Right lung (tissue), 10 donors: ENCODE results near the gene KRTAP4-6. TPM values are rescaled to one million over a fixed set of nuclear protein-coding genes. Genes with fewer than 3 reads are reported as not detected.
"Not testable (repeated sequence)": the region's sequence is repeated elsewhere in the genome, so short reads cannot be mapped to it uniquely, and the experiment has no call there.

Experiments
- DNase-seq, 2 donors: peaks; one replicate each; pipeline ENCODE4 v3.0.0-alpha.2; 2013
- long read RNA-seq, 8 donors: transcript quantifications; one replicate each; lab custom pipeline, GENCODE V29; 2026
- polyA plus RNA-seq, 5 donors: library from polyadenylated mRNA; unstranded; fragments of 120-200 nt; gene quantifications; one replicate each; pipeline versions ENCODE4 v1.2.1 to v1.2.3, GENCODE V29; 2013; ENCODE audit warnings: inconsistent platforms in 1 of 5, low replicate concordance in 1 of 5; ENCODE audit not compliant: insufficient read length in 5 of 5, insufficient read depth in 1 of 5

KRTAP4-6 gene
- polyA plus RNA-seq = not detected
- long read RNA-seq, donor 1 = 0 reads
- long read RNA-seq, donor 2 = 0 reads
- long read RNA-seq, donor 3 = 0 reads
- long read RNA-seq, donor 4 = 0 reads
- long read RNA-seq, donor 5 = 0 reads
- long read RNA-seq, donor 6 = 0 reads
- long read RNA-seq, donor 7 = 0 reads
- long read RNA-seq, donor 8 = 0 reads

DNA sequence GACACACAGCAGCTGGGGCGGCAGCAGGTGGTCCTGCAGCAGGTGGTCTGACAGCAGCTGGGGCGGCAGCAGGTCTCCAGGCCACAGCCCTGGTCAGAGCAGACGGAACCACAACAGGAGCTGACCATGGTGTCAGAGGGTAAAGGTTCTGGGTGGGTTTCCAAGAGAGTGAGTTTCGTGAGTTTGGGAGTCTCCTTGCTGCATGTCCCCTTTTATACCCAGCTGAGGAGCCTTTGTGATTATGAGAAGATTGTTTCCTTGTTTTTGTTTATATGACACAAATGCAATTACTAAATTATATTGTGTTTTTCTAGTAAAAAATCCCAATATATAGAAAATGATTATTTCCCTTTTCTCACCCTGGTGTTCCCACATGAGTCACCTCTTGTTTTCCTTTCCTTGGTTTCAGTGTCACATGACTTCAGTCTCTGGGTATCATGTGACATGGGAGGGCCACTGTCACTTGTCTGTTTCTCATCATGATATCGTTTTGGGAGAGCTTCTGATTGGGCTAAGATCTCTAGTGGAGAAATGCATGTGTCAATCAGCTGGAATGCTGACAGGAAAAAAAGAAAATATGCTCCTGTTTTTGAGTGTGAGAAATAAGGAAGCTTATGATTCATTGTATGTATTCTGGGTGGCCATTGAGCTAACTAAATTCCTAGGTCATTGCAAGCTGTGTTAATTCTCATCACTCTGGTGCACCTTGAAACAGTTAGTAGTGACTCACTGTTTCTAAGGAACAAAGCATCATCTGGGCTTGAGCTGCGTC, at the start of gene KRTAP4-6:
TSS of gene KRTAP4-6 (minus strand) at position 185 of the 772 bp plus-strand sequence. CDS start at position 128, 57 bp downstream.
- DNase-seq = no peak

DNA sequence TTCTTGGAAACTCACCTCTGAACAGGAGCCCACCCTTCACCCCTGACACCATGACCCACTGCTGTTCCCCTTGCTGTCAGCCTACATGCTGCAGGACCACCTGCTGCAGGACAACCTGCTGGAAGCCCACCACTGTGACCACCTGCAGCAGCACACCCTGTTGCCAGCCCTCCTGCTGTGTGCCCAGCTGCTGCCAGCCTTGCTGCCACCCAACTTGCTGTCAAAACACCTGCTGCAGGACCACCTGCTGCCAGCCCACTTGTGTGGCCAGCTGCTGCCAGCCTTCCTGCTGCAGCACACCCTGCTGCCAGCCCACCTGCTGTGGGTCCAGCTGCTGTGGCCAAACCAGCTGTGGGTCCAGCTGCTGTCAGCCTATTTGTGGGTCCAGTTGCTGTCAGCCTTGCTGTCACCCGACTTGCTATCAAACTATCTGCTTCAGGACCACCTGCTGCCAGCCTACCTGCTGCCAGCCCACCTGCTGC, 49.5 kb upstream of the KRTAP4-6 start, which contains the start of gene KRTAP9-1:
TSS of gene KRTAP9-1 (plus strand) at position 51 of the 482 bp plus-strand sequence. CDS start at position 51, 0 bp downstream.
- not testable (repeated sequence) for DNase-seq

DNA sequence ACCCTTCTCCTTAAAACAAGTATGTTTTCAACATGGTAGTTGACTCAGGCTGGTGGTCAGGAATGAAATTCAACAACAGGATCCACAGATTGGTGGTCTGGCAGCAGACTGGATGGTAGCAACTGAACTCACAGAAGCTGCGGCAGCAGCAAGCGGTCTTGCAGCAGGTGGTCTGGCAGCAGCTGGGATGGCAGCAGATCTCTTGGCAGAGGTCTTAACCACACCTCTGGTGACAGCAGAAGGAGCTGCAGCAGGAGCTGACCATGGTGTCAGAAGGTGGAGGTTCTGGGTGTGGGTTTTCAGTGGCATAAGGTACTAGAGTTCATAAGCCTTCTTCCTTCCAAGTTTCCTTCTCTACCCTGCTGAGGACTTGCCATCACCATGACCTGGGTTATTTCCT, 46.5 kb upstream of the KRTAP4-6 start:
- DNase-seq = no peak

DNA sequence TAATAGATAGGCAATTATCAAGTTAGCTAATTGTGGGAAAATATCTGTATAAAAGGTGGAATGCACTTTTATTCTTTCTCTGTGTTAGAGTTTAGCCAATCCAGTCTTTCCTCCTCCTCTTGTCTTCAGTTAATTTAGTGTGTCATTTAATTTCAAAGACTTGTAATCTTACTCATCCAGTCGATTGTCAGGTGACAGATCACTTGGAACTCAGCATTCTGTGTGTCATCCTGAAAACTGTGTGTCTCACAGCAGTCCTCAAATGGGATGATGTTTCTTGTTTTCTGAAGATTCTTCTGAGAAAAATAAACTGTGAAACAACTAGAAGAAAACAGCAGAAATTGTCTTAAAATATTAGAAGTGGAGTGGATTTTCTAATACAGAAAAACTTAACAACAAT, 44.7 kb upstream of the KRTAP4-6 start:
- no peak for DNase-seq

DNA sequence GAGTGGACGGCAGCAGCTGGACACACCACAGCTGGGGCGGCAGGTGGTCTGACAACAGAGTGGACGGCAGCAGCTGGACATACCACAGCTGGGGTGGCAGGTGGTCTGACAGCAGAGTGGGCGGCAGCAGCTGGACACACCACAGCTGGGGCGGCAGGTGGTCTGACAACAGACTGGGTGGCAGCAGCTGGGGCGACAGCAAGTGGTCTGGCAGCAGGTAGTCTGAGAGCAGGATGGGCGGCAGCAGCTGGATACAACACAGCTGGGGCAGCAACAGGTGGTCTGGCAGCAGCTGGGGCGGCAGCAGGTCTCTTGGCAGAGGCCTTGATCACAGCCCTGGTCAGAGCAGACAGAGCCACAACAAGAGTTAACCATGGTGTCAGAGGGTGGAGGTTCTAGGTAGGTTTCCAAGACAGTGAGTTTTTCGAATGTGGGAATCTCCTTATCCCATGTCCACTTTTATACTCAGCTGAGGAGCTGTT, 44.2 kb upstream of the KRTAP4-6 start, which contains the start of gene KRTAP4-1:
TSS of gene KRTAP4-1 (minus strand) at position 432 of the 482 bp plus-strand sequence. CDS start at position 375, 57 bp downstream.
- DNase-seq = no peak

DNA sequence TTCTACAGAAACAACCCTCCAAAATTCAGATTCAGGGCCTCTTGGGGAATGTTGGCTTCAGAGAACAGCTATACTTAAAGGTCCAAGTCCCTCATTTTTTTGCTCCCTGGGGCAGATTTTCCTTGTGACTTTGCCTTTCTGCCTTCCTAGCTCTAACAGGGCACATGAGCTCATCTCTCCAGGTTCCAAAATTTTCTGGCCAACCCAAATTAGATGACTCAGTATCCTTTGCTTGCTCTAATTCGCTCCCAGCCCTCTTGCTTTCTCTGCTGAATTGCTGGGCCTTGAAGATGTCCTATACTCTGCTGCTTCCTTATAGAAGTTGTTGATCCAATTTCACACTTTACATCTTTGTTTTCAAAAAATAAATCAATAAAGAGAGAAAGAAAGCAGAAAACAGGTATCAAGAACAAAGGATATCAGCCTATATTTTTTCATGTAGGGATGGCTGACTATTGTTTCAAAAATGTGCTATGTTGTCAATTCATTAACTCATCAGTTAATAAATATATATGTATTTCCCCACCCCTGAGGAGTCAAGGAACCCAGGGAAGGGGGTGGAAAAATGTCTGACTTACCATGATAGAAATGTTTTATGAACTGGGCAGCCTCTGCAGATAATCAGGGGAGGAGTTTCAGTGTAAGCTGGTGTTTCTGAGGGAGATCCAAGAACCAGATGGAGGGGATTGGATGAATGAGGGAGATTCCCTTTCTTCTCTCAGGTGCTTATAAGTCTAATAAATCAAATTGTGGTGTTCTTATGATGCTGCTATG, 38.7 kb upstream of the KRTAP4-6 start:
- DNase-seq = no peak

DNA sequence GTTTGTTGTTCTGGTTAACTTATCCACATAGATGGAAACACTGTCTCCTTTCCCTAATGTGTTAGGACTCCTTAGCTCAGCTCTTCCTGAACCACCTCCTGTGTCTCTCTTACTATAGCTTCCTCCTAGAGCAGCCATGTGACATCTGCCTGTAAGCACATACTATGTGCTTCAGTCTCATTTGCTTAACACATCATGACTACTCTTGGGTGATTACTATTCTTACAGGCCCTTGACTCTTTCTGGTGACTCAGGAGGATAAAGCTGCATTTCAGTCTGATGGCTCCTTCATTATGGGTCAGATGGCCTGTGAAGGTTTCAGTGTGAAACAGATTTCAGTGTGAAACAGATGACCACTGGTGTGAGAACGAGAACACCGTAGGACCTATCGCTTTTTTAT, 38.0 kb upstream of the KRTAP4-6 start:
- DNase-seq = no peak

DNA sequence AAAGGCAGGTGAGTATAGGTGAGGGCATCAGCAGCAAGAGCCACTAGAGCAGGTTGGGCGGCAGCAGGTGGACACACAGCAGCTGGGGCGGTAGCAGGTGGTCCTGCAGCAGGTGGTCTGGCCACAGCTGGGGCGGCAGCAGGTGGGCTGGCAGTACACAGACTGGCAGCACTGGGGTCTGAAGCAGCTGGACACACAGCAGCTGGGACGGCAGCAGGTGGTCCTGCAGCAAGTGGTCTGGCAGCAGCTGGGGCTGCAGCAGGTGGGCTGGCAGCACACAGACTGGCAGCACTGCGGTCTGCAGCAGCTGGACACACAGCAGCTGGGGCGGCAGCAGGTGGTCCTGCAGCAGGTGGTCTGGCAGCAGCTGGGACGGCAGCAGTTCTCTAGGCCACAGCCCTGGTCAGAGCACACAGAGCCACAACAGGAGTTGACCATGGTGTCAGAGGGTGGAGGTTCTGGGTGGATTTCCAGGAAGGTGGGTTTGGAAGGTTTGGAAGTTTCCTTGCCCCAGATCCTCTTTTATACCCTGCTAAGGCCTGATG, 37.5 kb upstream of the KRTAP4-6 start, which contains the start of gene KRTAP4-2:
TSS of gene KRTAP4-2 (minus strand) at position 495 of the 545 bp plus-strand sequence. CDS start at position 438, 57 bp downstream.
- DNase-seq = no peak

DNA sequence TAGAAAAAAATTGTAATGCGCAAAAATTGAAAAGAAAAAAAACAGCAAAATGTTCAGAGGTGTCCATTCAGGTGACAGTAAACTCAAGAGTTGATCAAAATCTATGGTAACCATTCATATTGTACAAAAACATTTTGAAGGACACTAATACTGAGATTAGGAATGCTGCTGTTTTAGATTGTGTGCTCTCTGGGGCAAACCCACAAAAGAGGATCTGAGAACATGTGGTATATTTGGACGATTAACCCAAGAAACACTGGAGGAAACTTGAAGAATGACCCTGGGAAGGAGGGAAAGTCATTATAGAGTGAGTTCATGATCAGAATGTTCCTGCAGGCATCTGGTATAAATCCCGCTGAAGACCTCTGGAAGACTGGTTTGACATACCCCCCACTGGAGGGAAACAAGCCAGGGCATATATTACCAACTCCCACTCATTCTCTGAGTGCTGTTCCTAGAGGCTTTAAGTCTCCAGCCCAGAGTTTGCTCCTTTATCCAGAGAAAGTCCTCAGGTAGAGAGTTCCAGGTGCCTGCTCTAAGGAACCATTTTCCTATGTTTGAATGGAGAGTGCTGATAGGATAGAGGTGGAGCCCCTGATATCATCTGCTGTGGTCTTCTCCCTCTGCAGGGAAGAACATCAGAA, 36.5 kb upstream of the KRTAP4-6 start:
- no peak for DNase-seq

DNA sequence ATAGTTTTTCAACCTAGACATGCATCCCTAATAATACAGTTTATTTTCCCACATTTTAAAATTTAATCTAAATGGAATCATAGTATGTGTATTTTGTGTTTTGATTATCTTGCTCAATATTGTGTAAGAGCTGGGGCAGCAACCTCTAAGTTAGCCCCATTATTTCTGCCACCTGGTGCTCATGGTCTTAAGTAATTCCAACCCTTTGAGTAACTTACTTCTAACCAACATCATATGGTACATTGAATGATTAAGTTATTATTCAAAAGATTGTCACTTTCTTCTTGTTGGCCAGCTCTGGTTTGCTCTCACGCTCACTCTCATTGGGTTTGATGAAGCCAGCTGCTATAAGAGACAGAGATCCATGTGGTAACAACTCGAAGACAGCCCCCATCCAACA, 31.5 kb upstream of the KRTAP4-6 start:
- no peak for DNase-seq

DNA sequence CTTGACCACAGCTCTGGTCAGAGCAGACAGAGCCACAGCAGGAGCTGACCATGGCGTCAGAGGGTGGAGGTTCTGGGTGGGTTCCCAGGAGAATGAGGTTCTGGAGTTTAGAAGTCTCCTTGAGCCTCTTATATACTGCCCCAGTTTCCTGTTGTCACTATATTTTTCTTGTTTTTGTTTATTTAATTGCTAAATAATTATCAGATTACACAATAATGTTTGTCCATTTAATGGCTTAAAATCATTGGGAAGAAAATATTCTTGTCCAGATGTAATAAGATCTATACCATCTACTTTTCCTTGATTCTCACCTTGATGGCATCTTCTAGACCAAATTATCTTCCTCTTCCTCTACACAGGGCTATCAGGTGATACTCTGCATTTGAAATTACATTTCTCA, 27.8 kb upstream of the KRTAP4-6 start, which contains the start of gene KRTAP4-3:
TSS of gene KRTAP4-3 (minus strand) at position 101 of the 400 bp plus-strand sequence. CDS start at position 52, 49 bp downstream.
- DNase-seq = no peak

DNA sequence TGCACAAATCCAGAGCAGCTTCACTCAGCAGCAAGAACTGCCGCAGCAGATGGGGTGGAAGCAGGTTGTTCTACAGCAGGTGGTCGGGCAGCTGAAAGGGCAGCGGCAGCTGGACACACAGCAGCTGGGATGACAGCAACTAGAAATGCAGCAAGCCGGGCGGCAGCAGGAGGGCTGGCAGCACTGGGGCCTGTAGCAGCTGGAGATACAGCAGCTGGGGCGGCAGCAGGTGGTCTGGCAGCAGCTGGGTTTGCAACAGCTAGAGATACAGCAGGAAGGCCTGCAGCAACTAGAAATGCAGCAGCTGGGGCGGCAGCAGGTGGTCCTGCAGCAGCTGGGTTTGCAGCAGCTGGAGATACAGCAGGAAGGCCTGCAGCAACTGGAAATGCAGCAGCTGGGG, 27.2 kb upstream of the KRTAP4-6 start:
- DNase-seq = no peak

DNA sequence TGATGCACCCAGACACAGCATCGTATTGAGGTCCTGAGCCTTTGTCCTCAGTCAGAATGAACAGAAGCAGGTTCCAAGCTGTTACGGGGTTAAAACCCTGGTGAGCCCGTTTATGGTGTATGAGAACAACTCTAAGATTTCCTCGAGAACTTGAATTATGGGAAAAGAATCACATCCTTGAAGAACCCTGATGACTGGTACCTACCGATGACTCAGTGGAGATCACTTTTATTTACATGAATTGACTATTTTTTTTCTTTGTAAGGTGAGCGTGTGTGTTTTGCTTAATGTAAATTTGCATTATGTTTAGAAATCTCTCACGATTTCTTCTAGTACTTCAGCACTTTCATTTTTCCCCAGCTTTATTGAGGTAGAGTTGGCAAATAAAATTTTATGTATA, 23.5 kb upstream of the KRTAP4-6 start:
- DNase-seq = no peak

DNA sequence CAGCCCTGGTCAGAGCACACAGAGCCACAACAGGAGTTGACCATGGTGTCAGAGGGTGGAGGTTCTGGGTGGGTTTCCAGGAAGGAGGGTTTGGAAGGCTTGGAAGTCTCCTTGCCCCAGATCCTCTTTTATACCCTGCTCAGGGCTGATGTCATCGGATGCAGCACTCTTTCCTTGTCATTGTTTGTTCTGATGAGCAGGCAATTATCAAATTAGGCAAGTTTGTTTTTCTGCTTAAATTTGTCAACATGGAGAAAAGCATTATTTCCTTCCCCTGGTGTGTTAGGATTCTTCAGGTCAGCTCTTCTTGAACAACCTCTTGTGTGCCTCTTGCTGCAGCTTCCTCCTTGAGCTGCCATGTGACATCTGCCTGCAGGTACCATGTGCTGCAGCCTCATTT, 20.3 kb upstream of the KRTAP4-6 start, which contains the start of gene KRTAP4-4:
TSS of gene KRTAP4-4 (minus strand) at position 101 of the 400 bp plus-strand sequence. CDS start at position 44, 57 bp downstream.
- no peak for DNase-seq

DNA sequence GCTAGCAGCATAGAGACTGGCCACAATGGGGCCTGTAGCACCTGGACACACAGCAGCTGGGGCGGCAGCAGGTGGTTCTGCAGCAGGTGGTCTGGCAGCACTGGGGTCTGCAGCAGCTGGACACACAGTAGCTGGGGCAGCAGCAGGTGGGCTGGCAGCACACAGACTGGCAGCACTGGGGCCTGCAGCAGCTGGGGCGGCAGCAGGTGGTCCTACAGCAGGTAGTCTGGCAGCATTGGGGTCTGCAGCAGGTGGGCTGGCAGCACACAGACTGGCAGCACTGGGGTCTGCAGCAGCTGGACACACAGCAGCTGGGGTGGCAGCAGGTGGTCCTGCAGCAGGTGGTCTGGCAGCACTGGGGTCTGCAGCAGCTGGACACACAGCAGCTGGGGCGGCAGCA, 19.8 kb upstream of the KRTAP4-6 start:
- not testable (repeated sequence) for DNase-seq

DNA sequence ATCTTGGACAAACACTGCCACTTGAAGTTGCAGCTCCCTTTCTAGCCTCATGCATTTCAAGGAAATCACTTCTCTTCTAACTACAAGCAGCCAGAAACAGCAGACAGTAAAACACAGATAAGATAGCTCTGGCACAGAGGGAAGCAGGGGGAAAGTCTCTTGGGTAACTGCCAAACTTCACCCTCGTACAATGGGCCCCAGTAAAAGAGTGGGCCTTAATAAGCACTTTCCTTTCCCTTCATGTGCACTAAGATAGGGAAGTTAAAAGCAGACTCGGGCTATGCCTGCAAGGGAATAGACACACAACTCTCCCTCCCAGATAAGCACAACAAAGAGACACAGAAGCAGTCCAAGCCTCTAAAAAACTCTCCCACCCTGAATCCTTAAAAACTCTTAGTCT, 13.5 kb upstream of the KRTAP4-6 start:
- DNase-seq = no peak

DNA sequence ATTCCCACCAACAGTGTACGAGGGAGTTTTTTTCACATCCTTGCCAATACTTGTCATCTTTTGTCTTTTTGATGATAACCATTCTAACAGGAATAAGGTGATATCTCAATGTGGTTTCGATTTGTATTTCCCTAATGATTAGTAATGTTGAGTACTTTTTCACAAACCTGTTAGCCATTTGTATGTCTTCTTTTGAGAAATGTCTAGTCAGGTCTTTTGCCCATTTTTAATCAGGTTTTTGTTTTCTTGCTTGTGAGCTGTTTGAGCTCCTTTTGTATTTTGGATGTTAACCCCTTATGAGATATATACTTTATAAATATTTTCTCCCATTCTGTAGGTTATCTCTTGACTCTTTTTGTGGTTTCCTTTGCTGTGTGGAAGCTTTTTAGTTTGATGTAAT, 11.2 kb upstream of the KRTAP4-6 start:
- DNase-seq = no peak

DNA sequence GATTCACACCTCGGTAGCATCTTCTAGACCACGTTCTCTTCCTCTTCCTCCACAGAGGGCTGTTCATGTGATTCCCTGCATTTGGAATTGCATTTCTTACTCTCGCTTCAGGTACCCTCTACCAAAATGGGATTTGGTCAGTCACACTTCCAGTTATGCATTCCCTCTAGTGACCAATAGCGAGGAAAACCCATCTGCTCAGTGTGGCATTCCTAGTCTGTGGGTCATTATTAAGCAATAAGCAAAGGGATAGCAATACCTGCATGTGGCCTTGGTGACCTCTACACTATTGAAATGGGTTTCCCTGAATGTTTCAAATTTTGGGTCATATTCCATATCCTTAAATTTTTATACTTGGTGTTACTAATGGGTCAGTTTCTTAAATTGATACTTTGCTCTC, 9.7 kb upstream of the KRTAP4-6 start:
- no peak for DNase-seq

DNA sequence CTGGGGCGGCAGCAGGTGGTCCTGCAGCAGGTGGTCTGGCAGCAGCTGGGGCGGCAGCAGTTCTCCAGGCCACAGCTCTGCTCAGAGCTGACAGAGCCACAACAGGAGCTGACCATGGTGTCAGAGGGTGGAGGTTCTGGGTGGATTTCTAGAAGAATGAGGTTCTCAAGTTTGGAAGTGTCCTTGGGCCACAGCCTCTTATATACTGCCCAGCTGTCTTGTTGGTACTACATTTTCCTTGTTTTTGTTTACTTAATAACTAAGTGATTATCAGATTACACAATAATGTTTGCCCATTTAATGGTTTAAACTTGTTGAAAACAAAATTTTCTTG, 9.3 kb upstream of the KRTAP4-6 start, which contains the start of gene KRTAP4-5:
TSS of gene KRTAP4-5 (minus strand) at position 174 of the 334 bp plus-strand sequence. CDS start at position 116, 58 bp downstream.
- no peak for DNase-seq

DNA sequence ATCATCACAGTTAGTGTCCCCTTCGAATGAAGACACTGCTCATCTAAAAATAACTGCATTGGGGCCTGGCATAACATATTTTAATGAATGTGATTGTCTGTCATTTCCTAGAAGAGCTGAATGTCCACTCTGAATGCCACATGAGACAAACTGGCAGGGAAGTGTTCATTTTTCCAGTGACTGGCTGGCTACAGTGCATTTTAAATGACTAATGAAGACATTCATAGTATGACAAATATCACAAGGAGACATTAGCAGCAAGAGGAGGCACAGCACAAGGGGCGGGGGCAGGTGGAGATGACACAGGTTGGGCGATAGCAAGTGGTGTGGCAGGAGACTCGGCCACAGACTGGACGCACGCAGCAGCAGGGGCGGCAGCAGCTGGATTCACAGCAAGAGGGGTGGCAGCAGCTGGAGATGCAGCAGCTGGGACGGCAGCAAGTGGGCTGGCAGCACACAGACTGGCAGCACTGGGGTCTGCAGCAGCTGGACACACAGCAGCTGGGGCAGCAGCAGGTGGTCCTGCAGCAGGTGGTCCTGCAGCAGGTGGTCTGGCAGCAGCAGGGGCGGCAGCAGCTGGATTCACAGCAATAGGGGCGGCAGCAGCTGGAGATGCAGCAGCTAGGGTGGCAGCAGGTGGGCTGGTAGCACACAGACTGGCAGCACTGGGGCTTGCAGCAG, 8.8 kb upstream of the KRTAP4-6 start:
- not testable (repeated sequence) for DNase-seq
